H1 (cell line): Measurements from ENCODE around the gene GRM7. TPM values are rescaled to one million over a fixed set of nuclear protein-coding genes. Genes with fewer than 3 reads are reported as not detected.

Source experiments
- CBX8 ChIP-seq: fragments of 300-800, 300-1000 bp; sonication (generic); IDR thresholded peaks from 2 replicates; pipeline ENCODE4 v1.7.1; 2016; ENCODE audit warnings: low read depth, low read length, borderline replicate concordance
- FOSL1 ChIP-seq: IDR thresholded peaks from 2 replicates; pipeline ENCODE4 v1.6.1; 2011; ENCODE audit warnings: mild to moderate bottlenecking, low read depth, low read length, moderate library complexity; ENCODE audit not compliant: insufficient read depth
- GTF2F1 ChIP-seq: IDR thresholded peaks from 2 replicates; pipeline ENCODE4 v1.6.1; 2012; ENCODE audit warnings: low read depth, low read length, improper control_type of control experiment, borderline replicate concordance
- JUN ChIP-seq: IDR thresholded peaks from 2 replicates; pipeline ENCODE4 v1.6.1; 2011; ENCODE audit warnings: low read depth, mild to moderate bottlenecking, improper control_type of control experiment, low read length
- KDM1A ChIP-seq: fragments of 200-600, 300-600 bp; sonication (generic); IDR thresholded peaks from 2 replicates; pipeline ENCODE4 v1.7.1; 2016; ENCODE audit warnings: mild to moderate bottlenecking, low read length, borderline replicate concordance
- NANOG ChIP-seq: IDR thresholded peaks from 2 replicates; pipeline ENCODE4 v1.6.1; 2011; ENCODE audit warnings: low read length, low read depth, mild to moderate bottlenecking, inconsistent platforms; ENCODE audit not compliant: insufficient read depth, poor library complexity, severe bottlenecking
- PHF8 ChIP-seq: fragments of 200-600 bp; sonication (generic); conservative IDR thresholded peaks from 2 replicates; pipeline ENCODE4 v1.7.1; 2012; ENCODE audit warnings: low read depth, mild to moderate bottlenecking, inconsistent platforms, low read length, moderate library complexity
- POLR2AphosphoS5 ChIP-seq: IDR thresholded peaks from 2 replicates; pipeline ENCODE4 v1.6.1; 2011; ENCODE audit warnings: low read depth, low read length
- POU5F1 ChIP-seq: IDR thresholded peaks from 2 replicates; pipeline ENCODE4 v1.6.1; 2011; ENCODE audit warnings: low read depth, mild to moderate bottlenecking, low read length, moderate library complexity
- RBBP5 ChIP-seq: IDR thresholded peaks from 2 replicates; pipeline ENCODE4 v1.7.1; 2012; ENCODE audit warnings: low read depth, mild to moderate bottlenecking, inconsistent platforms, low read length, moderate library complexity, borderline replicate concordance
- SP1 ChIP-seq: IDR thresholded peaks from 2 replicates; pipeline ENCODE4 v1.6.1; 2011; ENCODE audit warnings: low read depth, low read length
- TAF7 ChIP-seq: optimal IDR thresholded peaks from 2 replicates; pipeline ENCODE3; 2011; ENCODE audit warnings: low read depth, mild to moderate bottlenecking, inconsistent platforms, low read length, moderate library complexity, borderline replicate concordance
- TCF12 ChIP-seq: IDR thresholded peaks from 2 replicates; pipeline ENCODE4 v1.6.1; 2011; ENCODE audit warnings: low read depth, mild to moderate bottlenecking, low read length
- polyA plus RNA-seq, 7 experiments: library from polyadenylated mRNA; depleted of rRNA in 3 of 7; stranded (reverse) in 5 of 7; unstranded in 2 of 7; fragments of >200 nt in 5 of 7; fragments of 200-250 nt in 2 of 7; gene quantifications; 1 replicate in 5 of 7; 2 replicates in 1 of 7; 4 replicates in 1 of 7; pipeline versions ENCODE4 v1.2.1 to v1.2.3, GENCODE V29; 2011 to 2013; ENCODE audit warnings: missing spikeins in 2 of 7, mixed read lengths in 2 of 7
- total RNA-seq: library from RNA; stranded (reverse); fragmentation: NEBNext Ultra II Directional; extraction: Animal tissue kit (Norgen Biotek cat#: 25700); gene quantifications from 2 replicates; pipeline ENCODE4 v1.2.1, GENCODE V29; 2021
- TF ChIP-seq, protein P1 (sequence below): IDR thresholded peaks from 2 replicates; pipeline ENCODE4 v1.6.1; 2012; ENCODE audit warnings: inconsistent platforms

The GRM7 gene
- total and polyA plus RNA-seq, 2 of the 8 experiments (the other 6 are each of a cell fraction or from before 2014, with no cell fraction given), result 0.17 to 0.24 TPM

DNA sequence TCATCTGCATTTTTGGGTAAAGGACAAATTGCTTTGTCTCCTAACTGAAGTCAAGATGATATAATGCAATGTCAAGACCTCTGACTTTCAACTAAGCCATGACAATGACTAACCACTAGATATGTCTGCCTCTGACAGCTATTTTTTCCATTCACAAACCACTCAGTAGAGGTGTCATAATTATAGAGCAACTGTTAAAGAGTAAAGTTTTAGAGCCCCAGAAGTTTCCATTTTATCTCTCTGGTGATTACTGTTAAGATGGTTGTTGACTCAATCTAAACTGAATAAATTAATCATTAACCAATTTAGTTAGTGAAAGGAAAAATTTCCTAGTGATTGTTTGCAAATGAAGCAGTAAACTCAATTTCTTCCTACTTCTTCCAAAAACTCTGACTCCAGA, 779.9 kb downstream of the GRM7 start (continued):
- no peak for TF ChIP-seq SP1
- TF ChIP-seq RBBP5, result no peak
- no peak for TF ChIP-seq TAF7
- TF ChIP-seq TCF12, result no peak
- no peak for TF ChIP-seq GTF2F1
- no peak for TF ChIP-seq NANOG
- TF ChIP-seq JUN, result no peak
- TF ChIP-seq, protein P1, sequence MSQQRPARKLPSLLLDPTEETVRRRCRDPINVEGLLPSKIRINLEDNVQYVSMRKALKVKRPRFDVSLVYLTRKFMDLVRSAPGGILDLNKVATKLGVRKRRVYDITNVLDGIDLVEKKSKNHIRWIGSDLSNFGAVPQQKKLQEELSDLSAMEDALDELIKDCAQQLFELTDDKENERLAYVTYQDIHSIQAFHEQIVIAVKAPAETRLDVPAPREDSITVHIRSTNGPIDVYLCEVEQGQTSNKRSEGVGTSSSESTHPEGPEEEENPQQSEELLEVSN, result no peak
- TF ChIP-seq KDM1A, result no peak
- no peak for TF ChIP-seq POLR2AphosphoS5
- no peak for TF ChIP-seq PHF8
- no peak for TF ChIP-seq FOSL1
- no peak for TF ChIP-seq POU5F1
- no peak for TF ChIP-seq CBX8
